Right lobe of liver (tissue), 4 donors: ENCODE results near the gene GRIA4.

ENCODE experiments used
- CTCF ChIP-seq, 4 donors: fragments of 200-600 bp in 3 of 4; fragments of 450-650 bp in 1 of 4; IDR thresholded peaks; one replicate each; pipeline versions ENCODE4 v1.5.1 to v1.8.0; 2016 to 2022; ENCODE audit warnings: antibody characterized with exemption in 4 of 4, mild to moderate bottlenecking in 2 of 4
- POLR2A ChIP-seq: fragments of 450-650 bp; IDR thresholded peaks from one replicate; pipeline ENCODE4 v1.6.1; 2017; ENCODE audit warnings: antibody characterized with exemption, mild to moderate bottlenecking
- donor health status: DM: no; HTN: no; CAD: no.
- donor health status: DM: no; HTN: no; CAD: no.
- donor health status: DM: no; HTN: yes; CAD: no.

- TF ChIP-seq CTCF (IDR thresholded peaks at IDR 0.05) (no peak), POLR2A (no peak)
Observed at GRCh38 chr11:105619556-105619955, 9.7 kb downstream of the GRIA4 start.
